OCI-LY7 (cell line): ENCODE data around the gene TMEM184B. TPM values are rescaled to one million over a fixed set of nuclear protein-coding genes. Genes with fewer than 3 reads are reported as not detected.

ENCODE experiments used
- BruUV-seq: library from RNA; stranded (reverse); fragments of 400-500 nt; replicated peaks from 2 replicates; lab custom pipeline; 2021; lab: Mats Ljungman, UMichigan
- CTCF ChIA-PET: fragments of 300-600 bp; sonication (Branson Sonifier 250); formaldehyde crosslinking; loops from one replicate; lab custom pipeline; 2022; ENCODE audit warnings: antibody characterized with exemption; ENCODE audit not compliant: unreplicated experiment; lab: Charles Lee
- POLR2A ChIA-PET: fragments of 300-600 bp; sonication (Branson Sonifier 250); formaldehyde crosslinking; loops from one replicate; lab custom pipeline; 2022; ENCODE audit warnings: antibody characterized with exemption; lab: Charles Lee
- DNase-seq: peaks from one replicate; pipeline ENCODE4 v3.0.0-alpha.2; 2015; ENCODE audit warnings: low spot score
- H2AFZ ChIP-seq: fragments of 200-600 bp; sonication (generic), shearing (Covaris generic); 2 replicates; pipeline ENCODE4 v1.6.1; 2014; ENCODE audit warnings: mild to moderate bottlenecking, antibody characterized with exemption, low read length, moderate library complexity
- H3K27ac ChIP-seq: fragments of 200-600 bp; sonication (generic); 2 replicates; pipeline ENCODE4 v1.5.1; 2014; ENCODE audit warnings: mixed run types, low read depth, mild to moderate bottlenecking, moderate library complexity, low read length, inconsistent platforms; ENCODE audit not compliant: poor library complexity, severe bottlenecking
- H3K36me3 ChIP-seq: fragments of 200-600 bp; sonication (generic); 2 replicates; pipeline ENCODE4 v1.6.1; 2014; ENCODE audit warnings: mild to moderate bottlenecking, antibody characterized with exemption, low read length, moderate library complexity, mixed read lengths; ENCODE audit not compliant: insufficient read depth
- H3K4me1 ChIP-seq: fragments of 200-600 bp; sonication (generic); 2 replicates; pipeline ENCODE4 v1.5.1; 2014; ENCODE audit warnings: mild to moderate bottlenecking, low read length; ENCODE audit not compliant: insufficient read depth, poor library complexity, severe bottlenecking
- H3K4me2 ChIP-seq: fragments of 200-600 bp; sonication (generic); 2 replicates; pipeline ENCODE4 v1.6.1; 2014; ENCODE audit warnings: mild to moderate bottlenecking, low read length
- H3K4me3 ChIP-seq: fragments of 200-600 bp; sonication (generic); 2 replicates; pipeline ENCODE4 v1.5.1; 2014; ENCODE audit warnings: mild to moderate bottlenecking, low read depth, low read length; ENCODE audit not compliant: poor library complexity, severe bottlenecking
- H3K79me2 ChIP-seq: fragments of 200-600 bp; sonication (generic); 2 replicates; pipeline ENCODE4 v1.6.1; 2016; ENCODE audit warnings: low read depth, mild to moderate bottlenecking, low read length, moderate library complexity, mixed read lengths; ENCODE audit not compliant: insufficient read depth
- H3K9me2 ChIP-seq: fragments of 200-600 bp; sonication (generic); 2 replicates; pipeline ENCODE4 v1.6.1; 2016; ENCODE audit warnings: mild to moderate bottlenecking, low read length, mixed read lengths; ENCODE audit not compliant: insufficient read depth
- H3K9me3 ChIP-seq: fragments of 200-600 bp; sonication (generic); 2 replicates; pipeline ENCODE4 v1.6.1; 2014; ENCODE audit warnings: mild to moderate bottlenecking, mixed run types, low read length, mixed read lengths
- H4K20me1 ChIP-seq: fragments of 200-600 bp; sonication (generic); 2 replicates; pipeline ENCODE4 v1.6.1; 2014; ENCODE audit warnings: mild to moderate bottlenecking, antibody characterized with exemption, low read length, moderate library complexity, mixed read lengths; ENCODE audit not compliant: insufficient read depth
- CTCF ChIP-seq: fragments of 200-600 bp; sonication (generic); conservative IDR thresholded peaks from 2 replicates; pipeline ENCODE4 v1.5.1; 2014; ENCODE audit warnings: mild to moderate bottlenecking, antibody characterized with exemption, low read length, moderate library complexity, mixed read lengths
- EZH2phosphoT487 ChIP-seq: fragments of 200-600 bp; sonication (generic); IDR thresholded peaks from 2 replicates; pipeline ENCODE4 v1.6.1; 2018; ENCODE audit warnings: low read depth, borderline replicate concordance, mild to moderate bottlenecking, mixed run types, antibody characterized with exemption, low read length, moderate library complexity, mixed read lengths
- intact Hi-C: fragments of 100-400 bp; cut with micrococcal nuclease; formaldehyde crosslinking; loops from one replicate; pipeline ENCODE4 v1.10.0; 2022; ENCODE audit not compliant: unreplicated experiment
- total RNA-seq, 2 experiments: library from RNA; depleted of rRNA in 1 of 2; stranded (reverse); fragments of >200 nt in 1 of 2; shearing (Covaris generic) in 1 of 2; gene quantifications; 2 replicates each; pipeline ENCODE4 v1.2.3, GENCODE V29; 2014 to 2022

TMEM184B gene
- total RNA-seq, 2 experiments from 2014 or later: 19.1 to 50.2 TPM

GRCh38 chr22:38244106-38244505, 28.7 kb downstream of the TMEM184B start:
- no TSS peak for BruUV-seq
- H3K4me1 ChIP-seq: peaks cover 62% of the 10 kb centered on the region
- no peaks in the 10 kb centered on the region for H3K9me2 ChIP-seq
- peak overlapping the region; percentile 70 for H3K27ac ChIP-seq
- no peaks in the 10 kb centered on the region for H3K79me2 ChIP-seq
- no peak overlapping the region for H2AFZ ChIP-seq
- H3K9me3 ChIP-seq: no peaks in the 10 kb centered on the region
- no peaks in the 10 kb centered on the region for H4K20me1 ChIP-seq
- intact Hi-C loops: loop anchor here (1.0 to 5.0 kb wide), 2 partner anchors 29 to 42 kb away; partner anchors contain the start of genes MAFF and TMEM184B
- peak overlapping the region; percentile 65 for H3K4me2 ChIP-seq
- H3K36me3 ChIP-seq: peaks cover 24% of the 10 kb centered on the region; the same call in 1 of the 2 replicates
- ChIA-PET CTCF (no interaction called here), POLR2A (interaction anchor here (0.6 to 1.2 kb wide), 2 partner anchors 13 to 27 kb away, joined by 3 read pairs; no protein-coding TSS in a partner anchor)
- peak; percentile 75 for DNase-seq
- H3K4me3 ChIP-seq: peak overlapping the region; percentile 32
- TF ChIP-seq EZH2phosphoT487: no peak
- no peak for TF ChIP-seq CTCF

- peaks cover 24% of the 10 kb centered on the region; the same call in 1 of the 2 replicates for H3K36me3 ChIP-seq
Observed at GRCh38 chr22:38243007-38243765, 29.6 kb downstream of the TMEM184B start.

More at GRCh38 chr22:38243007-38243765, 29.6 kb downstream of the TMEM184B start:
- H3K4me2 ChIP-seq: peak overlapping the region; percentile 65
- no peak overlapping the region for H2AFZ ChIP-seq
- no peaks in the 10 kb centered on the region for H3K79me2 ChIP-seq
- H3K4me1 ChIP-seq: peaks cover 62% of the 10 kb centered on the region
- TF ChIP-seq CTCF: no peak
- no peak for TF ChIP-seq EZH2phosphoT487
- CTCF ChIA-PET: interaction anchor here (0.6 to 1.1 kb wide), 2 partner anchors 12 to 34 kb away, joined by 3 to 4 read pairs; no protein-coding TSS in a partner anchor
- intact Hi-C loops: loop anchor here (2.0 to 5.0 kb wide), 2 partner anchors 18 to 41 kb away; partner anchors contain the start of gene MAFF
- H3K27ac ChIP-seq: peak overlapping the region; percentile 70
- no TSS peak for BruUV-seq
- POLR2A ChIA-PET: interaction anchor here (1.0 to 1.2 kb wide), 2 partner anchors 14 to 31 kb away, joined by 3 to 6 read pairs; no protein-coding TSS in a partner anchor
- H3K9me2 ChIP-seq: no peaks in the 10 kb centered on the region
- H3K4me3 ChIP-seq: peak overlapping the region; percentile 32
- H4K20me1 ChIP-seq: no peaks in the 10 kb centered on the region
- no peaks in the 10 kb centered on the region for H3K9me3 ChIP-seq
- peak; percentile 23 for DNase-seq
